Adipocyte (in vitro differentiated cells): ENCODE data around the gene INSYN1.
"Not testable (repeated sequence)": the region's sequence is repeated elsewhere in the genome, so short reads cannot be mapped to it uniquely, and the experiment has no call there.

ENCODE experiments used
- DNase-seq: peaks from one replicate; pipeline ENCODE4 v3.0.0-alpha.2; 2015; ENCODE audit warnings: low read depth
- H3K27me3 ChIP-seq: replicated peaks from 2 replicates; pipeline ENCODE4 v1.7.0; 2013; ENCODE audit warnings: mild to moderate bottlenecking, low read length, moderate library complexity; ENCODE audit not compliant: control insufficient read depth, insufficient read depth
- H3K36me3 ChIP-seq: 2 replicates; pipeline ENCODE4 v1.7.0; 2013; ENCODE audit warnings: low read length, mild to moderate bottlenecking, moderate library complexity; ENCODE audit not compliant: control insufficient read depth, insufficient read depth, severe bottlenecking
- H3K4me1 ChIP-seq: 2 replicates; pipeline ENCODE4 v1.7.0; 2013; ENCODE audit warnings: mild to moderate bottlenecking, low read length, moderate library complexity; ENCODE audit not compliant: control insufficient read depth, insufficient read depth
- H3K4me3 ChIP-seq: 2 replicates; pipeline ENCODE4 v1.7.0; 2013; ENCODE audit warnings: mild to moderate bottlenecking, low read length, moderate library complexity
- H3K9ac ChIP-seq: 2 replicates; pipeline ENCODE4 v1.7.0; 2013; ENCODE audit warnings: mild to moderate bottlenecking, low read length, moderate library complexity
- H3K9me3 ChIP-seq: 2 replicates; pipeline ENCODE4 v1.7.0; 2013; ENCODE audit warnings: mild to moderate bottlenecking, low read length, moderate library complexity; ENCODE audit not compliant: control insufficient read depth

INSYN1 gene

GRCh38 chr15:73747847-73748590, 5.1 kb downstream of the INSYN1 start:
- no peaks in the 10 kb centered on the region for H3K9me3 ChIP-seq
- H3K4me1 ChIP-seq: peaks cover 18% of the 10 kb centered on the region
- H3K36me3 ChIP-seq: no peaks in the 10 kb centered on the region
- no peak for DNase-seq
- H3K4me3 ChIP-seq: no peak overlapping the region
- no peak overlapping the region for H3K9ac ChIP-seq
- peaks cover 4% of the 10 kb centered on the region for H3K27me3 ChIP-seq

GRCh38 chr15:73746883-73747282, 6.3 kb downstream of the INSYN1 start:
- peak; percentile 11 for DNase-seq
- H3K27me3 ChIP-seq: peaks cover 4% of the 10 kb centered on the region
- H3K36me3 ChIP-seq: no peaks in the 10 kb centered on the region
- H3K4me1 ChIP-seq: peaks cover 28% of the 10 kb centered on the region
- no peak overlapping the region for H3K4me3 ChIP-seq
- H3K9me3 ChIP-seq: no peaks in the 10 kb centered on the region
- no peak overlapping the region for H3K9ac ChIP-seq

- no peaks in the 10 kb centered on the region for H3K36me3 ChIP-seq
- DNase-seq: no peak
- peaks cover 4% of the 10 kb centered on the region for H3K27me3 ChIP-seq
- no peaks in the 10 kb centered on the region for H3K9me3 ChIP-seq
- H3K4me3 ChIP-seq: no peak overlapping the region
- peaks cover 31% of the 10 kb centered on the region for H3K4me1 ChIP-seq
- H3K9ac ChIP-seq: no peak overlapping the region
Measured at GRCh38 chr15:73746261-73746660, 6.9 kb downstream of the INSYN1 start.

- Histone ChIP-seq H3K9ac (no peak overlapping the region), H3K36me3 (no peaks in the 10 kb centered on the region), H3K27me3 (peaks cover 4% of the 10 kb centered on the region), H3K9me3 (no peaks in the 10 kb centered on the region), H3K4me1 (peaks cover 31% of the 10 kb centered on the region), H3K4me3 (no peak overlapping the region)
- no peak for DNase-seq
Measured at GRCh38 chr15:73745073-73745472, 8.1 kb downstream of the INSYN1 start.

GRCh38 chr15:73744293-73744692, 8.9 kb downstream of the INSYN1 start:
- Histone ChIP-seq H3K9ac (no peak overlapping the region), H3K9me3 (no peaks in the 10 kb centered on the region), H3K36me3 (no peaks in the 10 kb centered on the region), H3K4me3 (no peak overlapping the region), H3K27me3 (peaks cover 4% of the 10 kb centered on the region), H3K4me1 (peaks cover 31% of the 10 kb centered on the region)
- DNase-seq: no peak

GRCh38 chr15:73741321-73741836, 11.8 kb downstream of the INSYN1 start:
- Histone ChIP-seq H3K4me1 (peaks cover 24% of the 10 kb centered on the region), H3K4me3 (no peak overlapping the region), H3K9me3 (no peaks in the 10 kb centered on the region), H3K27me3 (peaks cover 4% of the 10 kb centered on the region), H3K9ac (no peak overlapping the region), H3K36me3 (no peaks in the 10 kb centered on the region)
- DNase-seq: no peak

- H3K4me3 ChIP-seq: no peak overlapping the region
- H3K9ac ChIP-seq: no peak overlapping the region
- DNase-seq: no peak
- no peaks in the 10 kb centered on the region for H3K9me3 ChIP-seq
- H3K27me3 ChIP-seq: peaks cover 12% of the 10 kb centered on the region
- H3K4me1 ChIP-seq: peaks cover 24% of the 10 kb centered on the region
- H3K36me3 ChIP-seq: no peaks in the 10 kb centered on the region
Measured at GRCh38 chr15:73740152-73741048, 12.8 kb downstream of the INSYN1 start.

- Histone ChIP-seq H3K9ac (no peak overlapping the region), H3K27me3 (peaks cover 27% of the 10 kb centered on the region), H3K4me1 (peaks cover 12% of the 10 kb centered on the region), H3K36me3 (no peaks in the 10 kb centered on the region), H3K4me3 (no peak overlapping the region), H3K9me3 (no peaks in the 10 kb centered on the region)
- no peak for DNase-seq
Measured at GRCh38 chr15:73737535-73737934, 15.6 kb downstream of the INSYN1 start.

GRCh38 chr15:73732930-73733329, 20.2 kb downstream of the INSYN1 start:
- H3K9ac ChIP-seq: no peak overlapping the region
- no peak overlapping the region for H3K4me3 ChIP-seq
- peaks cover 27% of the 10 kb centered on the region for H3K27me3 ChIP-seq
- H3K36me3 ChIP-seq: no peaks in the 10 kb centered on the region
- no peaks in the 10 kb centered on the region for H3K4me1 ChIP-seq
- no peak for DNase-seq
- H3K9me3 ChIP-seq: no peaks in the 10 kb centered on the region

- not testable (repeated sequence) for H3K9ac ChIP-seq, H3K4me1 ChIP-seq, H3K4me3 ChIP-seq, H3K9me3 ChIP-seq, DNase-seq, H3K36me3 ChIP-seq
- peaks cover 22% of the 10 kb centered on the region for H3K27me3 ChIP-seq
Measured at GRCh38 chr15:73732051-73732450, 21.1 kb downstream of the INSYN1 start.

- DNase-seq: peak; percentile 32
- H3K4me1 ChIP-seq: no peaks in the 10 kb centered on the region
- H3K4me3 ChIP-seq: no peak overlapping the region
- H3K27me3 ChIP-seq: no peaks in the 10 kb centered on the region
- no peaks in the 10 kb centered on the region for H3K9me3 ChIP-seq
- H3K9ac ChIP-seq: no peak overlapping the region
- no peaks in the 10 kb centered on the region for H3K36me3 ChIP-seq
Measured at GRCh38 chr15:73727330-73727976, 25.7 kb downstream of the INSYN1 start.
